Measurements from ENCODE around the gene FSTL1.

The FSTL1 gene, protein sequence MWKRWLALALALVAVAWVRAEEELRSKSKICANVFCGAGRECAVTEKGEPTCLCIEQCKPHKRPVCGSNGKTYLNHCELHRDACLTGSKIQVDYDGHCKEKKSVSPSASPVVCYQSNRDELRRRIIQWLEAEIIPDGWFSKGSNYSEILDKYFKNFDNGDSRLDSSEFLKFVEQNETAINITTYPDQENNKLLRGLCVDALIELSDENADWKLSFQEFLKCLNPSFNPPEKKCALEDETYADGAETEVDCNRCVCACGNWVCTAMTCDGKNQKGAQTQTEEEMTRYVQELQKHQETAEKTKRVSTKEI

GRCh38 chr3:120450600-120451271 lies at the start of gene FSTL1:
Gene FSTL1, minus strand, starts transcription at chr3:120450992. Its CDS starts 246 bp downstream, at chr3:120450746.
- peak; percentile 80 for DNase-seq

DNA sequence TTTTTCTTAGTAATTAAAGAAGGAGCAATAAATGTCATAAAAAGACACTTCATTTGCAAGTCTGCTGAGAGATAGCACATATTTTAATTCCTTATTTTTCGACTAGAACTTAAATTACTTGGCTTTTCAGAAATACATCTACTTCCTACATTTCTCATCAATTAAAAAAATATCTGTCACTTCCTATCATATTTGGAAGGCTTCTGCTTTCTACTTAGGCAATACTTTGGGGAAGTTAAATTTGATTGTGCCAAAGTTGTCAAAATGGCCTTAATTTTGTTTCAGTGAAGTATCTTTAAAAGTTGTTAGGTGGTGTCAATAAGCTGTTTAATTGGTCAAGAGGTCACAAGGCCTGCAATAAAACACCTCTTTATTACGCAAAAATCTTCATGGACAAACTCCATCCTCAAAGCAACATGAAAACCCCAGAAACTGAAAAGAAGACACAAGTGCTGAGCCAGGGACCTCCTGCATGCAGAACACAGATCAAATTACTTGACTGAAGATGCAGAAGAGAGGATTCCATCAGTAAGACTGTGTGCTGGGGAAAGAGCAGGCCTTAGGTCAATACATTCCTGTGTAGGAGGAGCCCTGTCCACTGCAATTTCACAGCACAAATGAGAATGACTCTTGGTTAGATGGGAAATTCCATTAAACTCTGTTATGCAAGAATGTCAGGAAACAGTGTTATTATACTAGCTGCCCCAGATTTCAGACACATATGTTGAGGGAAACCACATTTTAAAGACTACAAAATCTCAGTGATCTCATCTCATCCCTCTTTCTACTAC lies 48.0 kb upstream of the FSTL1 start:
- peak; percentile 98 for DNase-seq

DNA sequence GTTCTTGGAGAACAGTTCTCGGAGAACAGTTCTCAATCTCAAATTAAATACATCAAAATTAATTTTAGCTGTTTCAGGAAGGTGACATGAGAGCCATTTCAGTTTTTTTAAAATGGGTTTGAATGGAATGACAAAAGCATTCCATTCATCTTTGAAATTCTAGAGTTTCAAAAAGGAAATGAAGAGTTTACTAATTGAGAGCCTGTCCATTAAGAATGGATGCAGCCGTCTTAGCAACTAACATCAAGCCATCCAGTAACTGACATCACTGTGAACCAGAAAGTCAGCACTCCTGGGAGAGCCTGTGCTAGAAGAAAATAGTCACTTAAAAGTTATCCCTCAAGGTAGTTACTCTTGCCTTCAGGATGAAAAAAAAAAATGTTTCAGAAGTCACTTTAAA lies 47.0 kb upstream of the FSTL1 start:
- peak; percentile 31 for DNase-seq

GRCh38 chr3:120497336-120497735 lies 46.5 kb upstream of the FSTL1 start:
- peak; percentile 95 for DNase-seq

GRCh38 chr3:120496278-120497002 lies 45.6 kb upstream of the FSTL1 start:
- peak; percentile 86 for DNase-seq

DNA sequence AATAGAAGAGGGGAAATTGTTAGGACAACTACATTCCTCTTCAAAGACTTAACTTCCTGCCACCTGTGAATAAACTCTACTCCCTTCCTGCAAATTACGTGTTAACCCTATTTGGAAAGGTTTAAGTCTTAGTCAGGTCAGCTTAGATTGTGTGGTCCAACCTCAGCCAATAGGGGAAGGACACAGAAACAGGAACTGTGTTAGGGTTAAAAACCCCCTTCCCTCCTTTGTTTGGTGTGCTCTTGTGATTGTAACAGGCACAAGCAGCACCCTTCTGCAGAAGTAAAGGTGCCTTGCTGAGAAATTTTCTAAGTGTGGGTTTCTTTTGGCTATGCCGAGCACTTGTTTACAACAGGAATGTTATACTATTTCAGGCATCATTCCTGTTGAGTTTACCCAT lies 45.0 kb upstream of the FSTL1 start:
- no peak for DNase-seq

DNA sequence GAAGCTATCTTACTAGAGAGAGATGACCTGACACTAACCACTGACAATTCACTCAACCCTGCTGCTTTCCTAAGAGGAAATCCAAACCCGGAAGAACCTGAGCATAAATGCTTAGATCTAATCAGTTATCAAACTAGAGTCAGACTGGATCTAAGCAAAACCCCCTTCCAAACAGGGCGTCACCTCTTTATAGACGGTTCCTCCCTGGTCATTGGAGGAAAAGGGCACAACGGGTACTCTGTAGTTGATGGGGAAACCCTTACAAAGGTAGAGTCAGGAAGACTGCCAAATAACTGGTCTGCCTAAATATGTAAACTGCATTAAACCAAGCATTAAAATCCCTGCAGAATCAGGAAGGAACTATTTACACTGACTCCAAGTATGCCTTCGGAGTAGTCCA lies 41.3 kb upstream of the FSTL1 start:
- DNase-seq = no peak

DNA sequence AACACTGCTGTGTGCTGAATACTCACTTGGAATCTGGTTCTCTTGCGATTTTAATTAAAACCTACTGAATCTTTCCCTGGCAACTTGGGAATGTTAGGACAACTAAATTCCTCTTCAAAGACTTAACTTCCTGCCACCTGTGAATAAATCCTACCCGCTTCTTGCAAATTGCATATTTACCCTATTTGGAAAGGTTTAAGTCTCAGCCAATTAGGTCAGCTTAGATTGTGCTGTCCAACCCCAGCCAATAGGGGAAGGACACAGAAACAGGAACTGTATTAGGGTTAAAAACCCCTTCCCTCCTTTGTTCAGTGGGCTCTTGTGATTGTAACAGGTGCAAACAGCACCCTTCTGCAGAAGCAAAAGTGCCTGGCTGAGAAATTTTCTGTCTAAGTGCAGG lies 38.6 kb upstream of the FSTL1 start:
- DNase-seq = peak; percentile 29

- DNase-seq = no peak
Measured at GRCh38 chr3:120488296-120488695, 37.5 kb upstream of the FSTL1 start.

DNA sequence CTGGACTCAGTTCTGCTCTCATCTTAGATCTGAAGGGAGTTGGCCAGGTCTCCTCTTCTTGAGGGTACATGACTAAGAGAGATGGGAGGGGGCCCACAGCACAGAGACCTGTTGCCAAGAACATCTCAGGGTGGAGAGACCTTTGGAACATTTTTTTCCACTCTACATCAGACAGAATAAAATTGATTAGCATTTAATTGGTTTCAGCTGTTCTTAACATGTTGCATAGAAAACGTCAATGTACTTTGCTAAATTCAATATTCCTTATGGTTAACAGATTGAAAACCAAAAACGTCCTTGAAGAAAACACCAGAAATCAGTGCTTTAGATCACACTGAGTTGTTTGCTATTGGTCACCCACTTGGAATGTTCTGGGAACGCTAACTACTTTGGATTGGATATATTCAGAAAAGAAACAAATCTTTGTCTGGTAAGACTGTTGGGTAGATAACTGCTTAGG lies 36.4 kb upstream of the FSTL1 start:
- DNase-seq = peak; percentile 86

DNA sequence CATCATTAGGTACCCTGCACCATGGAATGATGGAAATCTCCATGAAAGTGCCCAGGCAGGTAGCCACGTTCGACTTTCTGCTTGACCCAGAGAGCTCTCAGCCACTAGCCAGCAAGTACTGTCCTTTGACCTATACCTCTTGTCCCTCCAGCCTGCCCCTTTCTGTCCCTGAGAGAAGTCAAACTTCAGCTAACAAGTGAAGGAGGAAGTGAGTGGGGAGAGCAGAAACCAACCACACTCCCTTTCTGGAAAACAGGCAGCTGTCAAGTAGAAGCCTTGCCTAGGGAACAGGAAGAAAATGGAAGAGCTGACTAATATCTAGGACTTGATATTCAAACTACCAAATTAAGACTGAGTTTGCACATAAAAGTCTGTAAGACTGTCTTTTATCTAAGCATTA lies 30.3 kb upstream of the FSTL1 start:
- no peak for DNase-seq

- no peak for DNase-seq
Measured at GRCh38 chr3:120477781-120478180, 27.0 kb upstream of the FSTL1 start.

DNA sequence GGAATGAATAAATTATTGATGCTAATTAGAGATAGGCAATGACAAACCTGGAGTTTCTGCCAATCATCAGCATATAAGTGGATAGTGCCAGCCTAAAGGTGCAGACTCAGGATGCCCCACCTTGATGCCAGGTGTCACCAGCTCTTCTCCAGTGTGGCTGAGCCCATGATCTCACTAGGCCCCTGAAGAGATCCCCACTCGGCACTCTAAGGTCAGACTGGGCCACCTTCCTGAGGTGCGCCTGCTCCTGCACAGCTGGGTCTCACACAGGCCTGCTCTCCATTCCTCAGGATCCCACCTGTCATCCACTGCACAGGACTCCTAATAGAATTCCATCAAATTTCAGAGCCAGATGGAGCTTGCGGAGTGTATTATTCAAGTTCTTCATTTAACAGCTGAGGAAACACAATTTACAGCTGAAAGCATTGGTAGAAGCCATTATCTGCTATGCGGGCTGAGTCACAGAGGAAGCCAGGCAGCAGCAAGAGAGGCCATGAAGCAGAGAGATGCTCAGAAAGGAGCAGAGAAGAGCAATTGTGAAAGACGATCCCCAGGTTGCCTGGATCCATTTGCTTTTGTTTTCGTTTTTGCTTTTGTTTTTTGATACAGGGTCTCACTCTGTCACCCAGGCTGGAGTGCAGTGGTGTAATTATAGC lies 25.1 kb upstream of the FSTL1 start:
- peak; percentile 41 for DNase-seq

GRCh38 chr3:120473896-120474675 lies 23.3 kb upstream of the FSTL1 start:
- peak; percentile 83 for DNase-seq

GRCh38 chr3:120473389-120473788 lies 22.6 kb upstream of the FSTL1 start:
- no peak for DNase-seq

- peak; percentile 83 for DNase-seq
Measured at GRCh38 chr3:120472121-120472844, 21.5 kb upstream of the FSTL1 start.

- peak; percentile 77 for DNase-seq
Measured at GRCh38 chr3:120471643-120472042, 20.9 kb upstream of the FSTL1 start.

DNA sequence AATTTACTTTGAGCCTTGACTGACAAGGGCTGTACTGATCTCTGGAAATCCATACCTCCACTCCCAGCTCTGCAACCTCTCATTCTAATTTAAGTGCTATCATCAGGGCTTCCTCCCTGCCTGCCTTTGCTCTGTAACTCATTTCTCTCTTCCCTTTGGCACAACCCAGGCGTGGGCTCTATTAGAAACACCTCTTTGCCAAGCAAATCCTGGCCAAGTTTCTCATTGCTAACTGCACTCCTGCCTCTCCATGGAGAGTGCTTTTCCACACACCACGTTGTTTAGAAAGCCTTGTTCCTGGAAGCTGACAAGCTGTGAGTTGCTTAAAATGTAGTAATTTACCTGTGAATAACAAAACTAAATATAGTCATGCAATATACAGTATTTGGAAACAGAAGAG lies 20.1 kb upstream of the FSTL1 start:
- DNase-seq = no peak

DNA sequence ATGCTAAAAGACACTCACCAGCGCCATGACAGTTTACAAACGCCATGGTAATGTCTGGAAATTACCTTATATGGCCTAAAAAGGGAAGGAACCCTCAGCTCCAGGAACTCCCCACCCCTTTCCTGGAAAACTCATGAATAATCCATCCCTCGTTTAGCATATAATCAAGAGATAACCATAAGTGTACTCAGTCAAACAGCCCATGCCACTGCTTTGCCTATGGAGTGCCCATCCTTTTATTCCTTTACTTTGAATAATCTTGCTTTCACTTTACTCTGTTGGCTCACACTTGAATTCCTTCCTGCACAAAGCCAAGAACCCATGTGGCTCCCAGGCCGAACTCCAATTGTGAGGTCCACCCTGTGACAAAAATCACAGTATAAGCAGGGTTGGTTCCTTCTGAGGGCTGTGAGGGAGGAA lies 19.1 kb upstream of the FSTL1 start:
- DNase-seq = no peak

DNA sequence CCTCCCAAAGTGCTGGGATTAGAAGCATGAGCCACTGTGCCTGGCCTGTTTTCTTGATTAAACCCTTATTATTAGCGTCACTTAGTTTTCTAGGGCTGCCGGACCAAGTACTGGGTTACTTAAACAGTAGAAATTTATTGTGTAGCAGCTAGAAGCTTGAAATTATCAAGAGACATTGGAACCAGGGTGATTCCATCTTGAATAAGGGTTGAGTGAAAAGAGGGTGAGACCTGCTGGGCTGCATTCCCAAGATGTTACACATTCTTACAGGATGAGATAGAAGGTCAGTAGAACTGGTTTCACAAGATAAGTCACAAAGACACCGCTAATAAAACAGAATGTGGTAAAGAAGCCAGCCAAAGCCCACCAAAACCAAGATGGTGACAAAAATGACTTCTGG lies 18.6 kb upstream of the FSTL1 start:
- DNase-seq = peak; percentile 72

Data from fibroblast of skin of right quadriceps (primary cell).